Hepatocyte (in vitro differentiated cells): Measurements from ENCODE around the gene PLD5.

Experiments
- CTCF ChIP-seq: fragments of 200-600 bp; sonication (generic); IDR thresholded peaks from 2 replicates; pipeline ENCODE4 v1.5.1; 2016; ENCODE audit warnings: antibody characterized with exemption, mild to moderate bottlenecking; ENCODE audit not compliant: poor library complexity
- EZH2 ChIP-seq: fragments of 200-600 bp; sonication (generic); IDR thresholded peaks from 2 replicates; pipeline ENCODE4 v1.6.1; 2016; ENCODE audit warnings: antibody characterized with exemption, mild to moderate bottlenecking, borderline replicate concordance
- EZH2phosphoT487 ChIP-seq: fragments of 200-600 bp; sonication (generic); IDR thresholded peaks from one replicate; pipeline ENCODE4 v1.6.1; 2018; ENCODE audit warnings: antibody characterized with exemption, mild to moderate bottlenecking, low read depth, moderate library complexity; ENCODE audit not compliant: unreplicated experiment, severe bottlenecking

- TF ChIP-seq EZH2 (no peak), CTCF (no peak), EZH2phosphoT487 (no peak)
These were observed 282.6 kb downstream of the PLD5 start for GRCh38 chr1:242241936-242242335.
